HUES48 (cell line): ENCODE results near the gene HOXD10.

Source experiments
- H3K27ac ChIP-seq: one replicate; pipeline ENCODE4 v1.7.0; 2013; ENCODE audit warnings: low read depth, low read length, inconsistent platforms
- H3K27me3 ChIP-seq: 2 replicates; pipeline ENCODE4 v1.6.1; 2013; ENCODE audit warnings: mild to moderate bottlenecking, low read length; ENCODE audit not compliant: control insufficient read depth, insufficient read depth
- H3K36me3 ChIP-seq: 2 replicates; pipeline ENCODE4 v1.6.1; 2013; ENCODE audit warnings: low read length; ENCODE audit not compliant: control insufficient read depth, insufficient read depth
- H3K4me1 ChIP-seq: 2 replicates; pipeline ENCODE4 v1.6.1; 2013; ENCODE audit warnings: mild to moderate bottlenecking, low read length; ENCODE audit not compliant: control insufficient read depth, insufficient read depth
- H3K4me3 ChIP-seq: 2 replicates; pipeline ENCODE4 v1.5.1; 2013; ENCODE audit warnings: mild to moderate bottlenecking, low read depth, low read length
- H3K9ac ChIP-seq: 2 replicates; pipeline ENCODE4 v1.6.1; 2013; ENCODE audit warnings: mild to moderate bottlenecking, low read depth, low read length, moderate library complexity
- H3K9me3 ChIP-seq: 2 replicates; pipeline ENCODE4 v1.6.1; 2013; ENCODE audit warnings: low read length; ENCODE audit not compliant: control insufficient read depth, insufficient read depth

The HOXD10 gene

DNA sequence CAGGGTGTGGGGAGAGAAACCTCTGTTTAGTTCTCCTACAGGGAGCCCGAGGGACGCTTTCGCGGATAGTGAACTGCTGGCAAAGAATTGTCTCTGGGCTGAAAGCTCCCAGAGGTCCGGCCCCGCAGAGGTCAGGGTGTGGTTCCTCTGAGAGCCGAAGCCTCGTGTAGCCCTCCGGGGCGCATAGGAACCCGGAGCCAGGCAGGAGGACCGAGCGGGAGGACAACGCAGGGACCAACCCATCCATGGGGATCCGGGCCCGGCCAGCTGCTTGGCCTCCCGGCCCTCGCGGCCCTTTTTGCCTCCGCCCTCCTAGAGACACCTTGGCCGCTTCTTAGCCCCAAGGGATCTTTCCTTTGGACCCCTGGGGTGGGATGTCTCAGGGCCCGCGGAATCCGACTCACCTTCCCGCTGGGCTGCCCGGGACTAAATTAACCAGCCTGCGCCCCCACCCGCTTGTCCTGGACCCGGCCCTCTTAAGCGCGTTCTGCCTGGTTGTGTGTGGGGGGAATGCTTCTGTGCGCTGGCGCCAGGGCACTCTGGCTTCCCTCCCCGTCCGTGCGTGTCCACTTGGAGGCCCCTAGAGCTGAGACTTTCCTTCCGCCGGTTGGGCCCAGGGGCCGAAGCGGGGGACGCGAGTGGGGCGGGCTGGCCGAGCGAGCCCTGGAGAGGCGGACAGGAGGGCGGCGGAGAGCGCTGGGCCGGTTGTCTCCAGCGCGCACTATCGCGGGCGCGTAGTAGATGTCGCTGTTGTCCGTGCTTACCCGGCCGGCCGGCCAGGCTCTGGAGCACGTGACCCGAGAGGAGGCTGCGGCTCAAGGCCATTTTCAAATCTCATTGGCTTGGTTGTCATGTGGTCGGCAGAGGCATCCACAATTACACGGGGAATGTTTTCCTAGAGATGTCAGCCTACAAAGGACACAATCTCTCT, at the start of gene HOXD10:
TSS of gene HOXD10 (plus strand) at position 896 of the 931 bp plus-strand sequence. CDS start 56 bp downstream, outside the sequence.
- Histone ChIP-seq H3K9me3 (peaks cover 3% of the 10 kb centered on the region; the same call in 1 of the 2 replicates), H3K27me3 (peaks cover 100% of the 10 kb centered on the region), H3K4me3 (no peak within 1 kb of the TSS)

DNA sequence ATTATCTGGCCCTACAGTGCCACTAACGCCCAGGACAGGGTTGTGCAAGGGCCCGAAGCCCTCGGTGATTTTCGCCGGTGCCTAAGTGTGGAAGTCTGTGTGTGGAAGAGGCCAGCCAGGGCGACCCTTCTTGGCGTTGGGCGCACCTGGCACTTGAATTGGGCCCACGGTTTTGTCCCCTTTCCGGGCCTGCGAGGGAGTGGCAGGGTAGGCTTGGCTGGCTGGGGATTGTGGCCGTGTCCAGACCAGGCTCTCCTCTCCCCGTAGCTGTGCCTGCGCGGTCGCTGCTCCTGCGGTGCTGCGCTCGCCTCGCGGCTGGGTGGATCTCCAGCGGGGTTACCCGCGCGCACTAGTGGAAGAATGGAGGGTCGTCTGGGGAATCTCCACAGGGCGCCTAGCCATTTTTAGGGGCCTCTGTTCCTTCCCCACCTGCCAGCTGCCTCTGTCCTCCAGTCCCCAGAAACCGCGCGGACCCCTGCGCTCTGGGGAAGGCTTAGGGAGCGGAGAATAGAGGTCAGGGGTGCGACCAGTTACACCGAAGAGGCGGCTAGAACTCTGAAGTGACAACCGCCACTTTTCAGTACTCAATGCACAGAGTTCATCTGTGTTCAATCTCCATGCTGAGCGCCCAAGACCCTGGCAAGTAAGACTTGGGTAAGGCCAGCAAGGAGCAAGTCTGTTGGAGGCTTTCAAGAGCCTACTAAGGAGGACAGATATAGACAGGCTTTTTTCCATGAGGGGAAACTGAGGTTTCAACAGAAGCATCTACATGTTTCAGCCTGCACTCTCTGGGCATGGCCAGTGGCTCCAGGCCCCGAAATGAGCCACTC, 48.8 kb upstream of the HOXD10 start:
- Histone ChIP-seq H3K9ac (no peak overlapping the region), H3K4me1 (peaks cover 10% of the 10 kb centered on the region; the same call in 1 of the 2 replicates), H3K27ac (no peak overlapping the region), H3K4me3 (no peak overlapping the region; the same call in 1 of the 2 replicates), H3K36me3 (no peaks in the 10 kb centered on the region), H3K27me3 (peaks cover 100% of the 10 kb centered on the region), H3K9me3 (no peaks in the 10 kb centered on the region)

More for the DNA sequence above, at the start of gene HOXD10:
- peaks cover 8% of the 10 kb centered on the region; the same call in 1 of the 2 replicates for H3K4me1 ChIP-seq
- no peak within 1 kb of the TSS for H3K27ac ChIP-seq
- no peaks in the 10 kb centered on the region for H3K36me3 ChIP-seq
- no peak within 1 kb of the TSS for H3K9ac ChIP-seq

DNA sequence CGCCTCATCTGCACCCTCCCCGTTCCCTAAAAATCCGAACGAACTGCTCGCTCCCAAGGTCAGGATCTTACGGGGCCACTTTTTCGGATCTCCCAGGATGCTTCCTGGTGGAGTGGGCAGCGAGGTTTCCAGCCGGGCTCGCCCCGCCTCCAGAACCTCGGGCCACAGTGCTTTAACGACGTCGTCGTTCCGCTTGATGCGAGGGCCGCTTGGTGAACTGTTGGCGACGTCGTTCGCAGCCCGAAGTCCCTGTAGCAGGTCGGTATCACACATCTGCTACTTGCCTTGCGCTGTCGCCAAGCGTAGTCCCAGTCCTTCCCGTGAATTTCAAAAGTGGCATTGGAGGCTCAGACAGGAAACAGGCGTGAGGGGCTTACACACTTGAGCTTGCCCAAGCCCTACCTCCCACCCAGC, 48.2 kb upstream of the HOXD10 start:
- H3K36me3 ChIP-seq, result no peaks in the 10 kb centered on the region
- peaks cover 10% of the 10 kb centered on the region; the same call in 1 of the 2 replicates for H3K4me1 ChIP-seq
- H3K9ac ChIP-seq, result no peak overlapping the region
- H3K27me3 ChIP-seq, result peaks cover 100% of the 10 kb centered on the region
- no peak overlapping the region for H3K27ac ChIP-seq
- H3K9me3 ChIP-seq, result no peaks in the 10 kb centered on the region
- H3K4me3 ChIP-seq, result no peak overlapping the region; the same call in 1 of the 2 replicates

DNA sequence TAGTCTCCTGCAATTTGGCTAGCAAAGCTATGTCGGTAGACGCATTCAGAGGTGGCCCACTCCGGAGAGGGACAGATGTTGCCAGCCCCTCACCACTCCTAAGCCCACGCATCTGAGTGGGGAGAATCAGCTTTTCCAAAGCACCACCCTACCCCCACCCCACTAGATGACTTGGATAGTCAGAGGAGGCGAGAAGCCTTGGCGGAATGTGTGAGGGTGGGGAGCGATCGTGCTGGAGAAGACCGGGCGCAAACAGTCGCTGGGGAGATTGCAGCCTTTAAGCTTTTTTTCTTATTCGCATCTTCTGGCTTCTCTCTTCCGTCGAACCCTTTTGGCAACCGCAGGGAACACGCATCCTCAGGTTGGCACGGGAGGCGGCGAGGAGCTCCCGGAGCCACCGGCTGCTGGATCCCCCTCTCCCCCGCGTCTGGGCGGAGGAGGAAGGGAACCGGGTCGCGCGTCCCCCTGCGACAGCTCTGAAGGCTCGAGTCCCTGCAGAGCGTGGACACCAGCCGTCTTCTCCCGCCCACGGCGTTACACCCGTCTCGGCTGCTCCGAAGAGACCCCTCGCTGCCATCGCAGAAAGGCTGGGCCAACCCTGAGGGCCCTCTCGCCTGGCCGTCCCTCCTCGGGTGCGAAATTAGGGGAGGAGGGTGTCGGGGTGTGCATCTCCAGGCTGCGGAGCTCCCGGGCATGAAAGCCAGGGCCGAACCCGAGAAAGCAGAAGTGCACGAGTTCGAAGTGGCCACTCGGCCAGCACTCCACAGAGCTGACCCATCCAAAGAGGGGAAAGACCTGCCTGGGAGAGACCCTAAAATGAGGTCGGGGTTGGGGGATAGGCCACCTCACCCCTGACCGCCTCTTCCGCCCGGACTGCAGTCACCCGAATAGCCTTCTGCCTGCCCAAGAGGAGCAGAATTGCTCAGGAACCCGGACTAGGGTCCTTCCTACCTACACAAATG, 45.0 kb upstream of the HOXD10 start:
- Histone ChIP-seq H3K9ac (no peak overlapping the region), H3K9me3 (no peaks in the 10 kb centered on the region), H3K4me1 (peaks cover 13% of the 10 kb centered on the region; the same call in 1 of the 2 replicates), H3K4me3 (no peak overlapping the region), H3K27me3 (peaks cover 100% of the 10 kb centered on the region), H3K36me3 (no peaks in the 10 kb centered on the region), H3K27ac (no peak overlapping the region)

DNA sequence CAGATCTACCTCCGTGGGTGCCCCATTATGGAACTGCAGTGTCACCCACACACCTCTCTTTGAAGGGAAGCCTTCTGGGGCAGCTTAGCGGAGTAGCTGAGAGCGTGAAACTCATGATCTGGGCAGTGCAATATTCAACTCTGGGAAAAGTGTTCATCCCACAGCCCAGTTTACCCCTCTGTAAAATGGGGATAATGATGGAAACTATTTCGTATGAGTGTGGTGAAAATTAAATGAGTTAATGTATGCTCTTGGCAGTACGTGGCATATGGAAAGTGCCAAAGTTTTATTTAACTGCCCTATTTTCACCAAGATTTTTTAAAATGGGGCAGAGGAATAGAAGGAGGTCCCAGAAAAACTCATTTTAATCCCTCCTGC, 44.3 kb upstream of the HOXD10 start:
- peaks cover 11% of the 10 kb centered on the region; the same call in 1 of the 2 replicates for H3K4me1 ChIP-seq
- no peak overlapping the region for H3K9ac ChIP-seq
- H3K27ac ChIP-seq, result no peak overlapping the region
- no peaks in the 10 kb centered on the region for H3K36me3 ChIP-seq
- H3K27me3 ChIP-seq, result peaks cover 100% of the 10 kb centered on the region
- no peaks in the 10 kb centered on the region for H3K9me3 ChIP-seq
- no peak overlapping the region for H3K4me3 ChIP-seq

DNA sequence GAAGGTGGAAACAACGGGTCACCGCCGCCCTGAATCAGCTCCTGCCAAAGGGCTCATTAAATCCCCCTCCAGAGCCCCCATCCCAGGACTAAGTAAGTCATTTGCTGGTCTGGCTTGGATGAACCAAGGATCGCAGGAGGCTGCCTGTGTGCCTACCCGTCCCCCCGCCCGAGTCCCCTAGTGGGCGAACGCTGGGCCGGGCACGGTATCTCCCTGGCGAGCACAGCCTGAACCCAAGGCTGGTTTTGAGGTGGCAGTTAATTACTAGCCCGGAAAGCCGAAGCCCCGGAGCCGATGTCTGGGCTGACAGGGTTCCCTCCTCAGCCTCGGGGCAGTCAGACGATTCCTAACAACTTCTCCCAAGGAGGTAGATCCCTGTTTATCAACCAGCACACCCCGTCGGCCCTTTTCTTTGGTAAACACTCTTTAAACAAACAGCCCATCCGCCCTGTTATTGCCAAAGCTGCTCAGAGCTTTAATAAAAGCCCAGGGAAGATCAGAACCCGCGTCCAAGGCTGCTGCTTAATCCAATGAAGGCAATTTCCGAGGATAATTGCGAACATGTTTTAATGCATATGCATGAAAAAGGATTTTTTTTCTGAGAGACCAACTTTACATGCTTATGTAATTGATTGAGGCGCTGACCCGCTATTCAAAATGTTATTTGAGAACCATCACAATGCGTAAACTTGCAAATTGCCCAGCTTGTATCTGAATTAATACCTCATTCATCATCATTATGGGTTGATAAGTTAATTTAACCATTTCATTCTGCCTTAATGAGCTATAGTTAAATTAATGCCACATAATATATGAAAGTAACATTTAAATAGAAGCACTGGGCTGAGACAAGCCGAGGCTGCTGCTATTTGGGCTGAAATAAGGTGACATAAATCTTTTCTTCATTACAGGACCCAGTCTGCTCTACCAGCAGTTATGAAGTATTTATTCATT, 43.4 kb upstream of the HOXD10 start:
- Histone ChIP-seq H3K9me3 (no peaks in the 10 kb centered on the region), H3K36me3 (no peaks in the 10 kb centered on the region), H3K4me3 (no peak overlapping the region), H3K4me1 (peaks cover 7% of the 10 kb centered on the region; the same call in 1 of the 2 replicates), H3K9ac (no peak overlapping the region), H3K27ac (no peak overlapping the region), H3K27me3 (peaks cover 100% of the 10 kb centered on the region)

DNA sequence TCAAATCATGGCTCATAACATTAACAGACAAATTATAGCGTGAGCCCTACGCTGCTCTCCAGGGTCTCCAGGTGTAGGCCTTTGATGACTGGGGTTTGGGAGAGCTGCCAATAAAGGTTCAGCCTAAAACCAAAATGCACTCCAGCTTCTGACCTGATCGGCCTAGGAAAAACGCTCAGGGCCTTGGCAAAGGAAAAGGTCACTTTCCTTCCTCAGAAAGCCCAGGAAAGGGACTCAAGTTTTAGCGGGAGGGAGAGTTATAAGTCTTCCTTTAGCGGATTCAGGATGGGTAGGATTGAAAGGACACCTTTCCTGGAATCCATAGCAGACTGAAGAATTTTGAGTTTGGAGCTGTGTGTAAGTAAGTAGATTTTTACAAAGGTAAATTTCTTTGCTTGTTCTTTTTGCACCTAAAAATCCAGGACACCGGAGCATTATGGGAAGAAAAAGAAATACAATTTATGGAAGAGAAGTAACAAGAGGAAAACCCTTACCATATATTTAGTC, 41.6 kb upstream of the HOXD10 start:
- H3K4me1 ChIP-seq, result 0 out of 2 replicates have a peak, but pooled peaks cover 3% of the 10 kb centered on the region
- no peak overlapping the region for H3K27ac ChIP-seq
- H3K4me3 ChIP-seq, result no peak overlapping the region
- H3K36me3 ChIP-seq, result no peaks in the 10 kb centered on the region
- no peaks in the 10 kb centered on the region for H3K9me3 ChIP-seq
- no peak overlapping the region for H3K9ac ChIP-seq
- peaks cover 100% of the 10 kb centered on the region for H3K27me3 ChIP-seq

DNA sequence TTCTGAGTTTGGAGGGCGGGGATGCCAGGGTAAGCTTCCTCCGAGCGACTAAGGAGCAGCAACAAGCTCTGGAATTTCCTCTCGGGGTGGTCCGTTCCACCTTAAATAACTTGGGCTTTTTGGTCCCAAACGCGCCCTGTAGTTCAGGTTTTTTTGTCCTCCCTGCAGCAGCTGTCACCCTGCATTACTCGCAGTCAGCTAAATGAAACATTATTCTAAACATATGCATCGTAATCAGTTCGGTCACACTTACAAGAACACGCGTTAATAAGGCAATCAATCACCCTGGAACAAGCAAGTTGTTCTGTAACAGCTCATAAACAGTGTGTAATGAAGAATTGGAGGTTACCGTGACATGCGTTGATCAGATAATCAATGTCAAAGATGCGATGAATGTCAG, 41.1 kb upstream of the HOXD10 start:
- H3K4me1 ChIP-seq, result 0 out of 2 replicates have a peak, but pooled peaks cover 3% of the 10 kb centered on the region
- H3K9me3 ChIP-seq, result no peaks in the 10 kb centered on the region
- H3K27ac ChIP-seq, result no peak overlapping the region
- no peak overlapping the region for H3K9ac ChIP-seq
- H3K27me3 ChIP-seq, result peaks cover 98% of the 10 kb centered on the region
- H3K4me3 ChIP-seq, result peak overlapping the region; percentile 39; the same call in 1 of the 2 replicates
- H3K36me3 ChIP-seq, result no peaks in the 10 kb centered on the region

DNA sequence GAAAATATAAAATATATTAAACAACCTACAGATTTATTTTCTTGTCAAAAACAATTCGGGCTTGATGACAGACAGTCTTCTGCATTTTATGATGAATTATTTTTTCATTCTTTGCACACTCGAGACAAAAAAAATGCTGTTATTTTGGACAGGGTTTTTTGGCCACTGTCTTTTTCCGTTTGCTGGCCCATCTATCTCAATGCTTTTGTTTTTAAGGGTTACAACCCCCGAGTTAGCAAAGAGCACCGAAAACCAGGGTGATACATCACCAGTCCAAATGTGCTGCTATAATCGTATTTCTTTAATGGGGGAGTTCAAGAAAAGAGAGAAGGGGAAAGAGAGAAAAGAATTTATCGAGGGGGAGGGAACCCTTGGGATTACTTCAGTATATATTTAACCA, 40.5 kb upstream of the HOXD10 start:
- peaks cover 98% of the 10 kb centered on the region for H3K27me3 ChIP-seq
- H3K9ac ChIP-seq, result no peak overlapping the region

More for the DNA sequence above, 40.5 kb upstream of the HOXD10 start:
- no peaks in the 10 kb centered on the region for H3K9me3 ChIP-seq
- H3K27ac ChIP-seq, result no peak overlapping the region
- 0 out of 2 replicates have a peak, but pooled peaks cover 3% of the 10 kb centered on the region for H3K4me1 ChIP-seq
- H3K36me3 ChIP-seq, result no peaks in the 10 kb centered on the region
- H3K4me3 ChIP-seq, result no peak overlapping the region
